CD4-positive, alpha-beta T cell treated with Interferon gamma for 1 hour (primary cell): Measurements from ENCODE around the gene KRT85.
"Not testable (repeated sequence)": the region's sequence is repeated elsewhere in the genome, so short reads cannot be mapped to it uniquely, and the experiment has no call there.

Experiments used
- DNase-seq: peaks from one replicate; pipeline ENCODE4 v3.0.0-alpha.2; 2020

KRT85 gene

DNA sequence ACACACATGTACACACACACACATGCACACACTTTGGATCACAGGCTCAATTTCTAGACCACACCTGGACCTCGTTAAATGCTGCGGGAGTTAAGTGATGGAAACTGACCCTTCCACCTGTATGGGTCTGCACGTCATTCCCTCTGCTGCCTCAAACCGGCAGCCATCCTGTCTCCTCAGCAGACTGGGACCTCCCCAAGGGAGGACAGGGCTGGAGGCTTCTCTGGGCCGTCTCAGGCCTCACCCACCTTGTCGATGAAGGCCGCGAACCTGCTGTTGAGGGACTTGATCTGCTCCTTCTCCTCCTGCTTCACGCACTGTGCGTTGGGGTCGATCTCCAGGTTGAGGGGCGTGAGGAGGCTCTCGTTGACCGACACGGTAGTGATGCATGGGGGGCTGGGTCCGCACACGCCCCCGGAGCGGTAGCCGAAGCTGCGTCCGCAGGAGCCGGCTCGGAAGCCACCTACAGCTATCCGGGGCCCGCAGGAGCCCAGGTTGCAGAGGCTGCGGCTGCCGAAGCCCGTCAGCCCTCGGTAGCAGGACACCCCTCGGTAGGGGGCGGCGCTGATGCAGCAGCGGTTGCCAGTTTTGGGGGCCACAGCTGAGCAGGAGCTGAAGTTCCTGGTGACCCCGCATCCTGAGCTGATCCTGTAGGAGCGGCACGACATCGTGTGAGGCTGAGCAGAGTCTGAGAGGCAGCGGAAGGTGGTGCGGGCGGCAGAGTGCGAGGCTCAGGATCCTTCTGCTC, at the start of gene KRT85:
Gene KRT85 (minus strand): TSS at position 744 of the 748 bp plus-strand sequence. CDS start 76 bp downstream, at position 668.
- no peak for DNase-seq

- DNase-seq, result no peak
Observed at GRCh38 chr12:52416795-52417194, 49.5 kb upstream of the KRT85 start.

DNA sequence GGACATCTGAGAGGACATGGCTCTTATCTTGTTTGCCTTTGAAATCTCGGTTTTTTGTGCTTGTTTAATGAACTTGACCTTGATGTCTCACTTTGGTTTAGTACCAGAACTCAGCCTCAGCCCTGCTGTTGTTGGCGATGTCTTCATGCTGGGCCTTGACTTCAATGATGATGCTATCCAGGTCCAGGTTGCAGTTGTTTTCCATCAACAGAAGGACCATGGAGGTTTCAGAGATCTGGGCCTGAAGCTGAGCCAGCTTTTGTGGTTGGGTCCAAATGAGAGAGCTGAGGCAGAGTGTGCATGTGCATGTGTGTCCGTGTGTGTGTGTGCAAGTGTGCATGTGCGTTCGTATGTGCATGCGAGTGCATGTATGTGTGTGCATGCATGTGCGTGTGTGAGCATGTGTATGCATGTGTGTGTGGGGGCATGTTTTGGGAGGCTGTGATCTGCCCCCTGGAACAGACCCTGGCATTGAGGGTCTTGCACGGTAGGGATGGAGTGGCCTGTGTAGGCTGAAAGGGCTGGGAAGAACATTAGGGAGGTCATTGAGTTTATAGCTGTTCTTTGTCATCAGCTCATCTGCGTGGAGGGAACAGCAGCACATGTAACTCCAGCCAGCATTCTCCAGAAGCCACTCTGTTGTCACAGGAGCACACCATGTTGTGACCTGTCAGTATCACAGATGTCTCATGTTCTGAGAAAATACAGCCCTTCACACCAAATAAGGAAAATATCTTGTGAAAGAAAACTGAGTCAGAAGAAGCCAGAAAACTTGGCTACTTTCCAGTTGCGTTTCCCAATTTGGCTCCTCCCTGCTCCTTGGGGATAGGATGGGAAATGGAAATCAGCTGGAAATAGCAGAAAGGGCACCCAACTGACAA, 48.8 kb upstream of the KRT85 start:
- no peak for DNase-seq

GRCh38 chr12:52414936-52415335, 47.7 kb upstream of the KRT85 start:
- no peak for DNase-seq

- DNase-seq, result no peak
Observed at GRCh38 chr12:52413782-52414345, 46.6 kb upstream of the KRT85 start.

DNA sequence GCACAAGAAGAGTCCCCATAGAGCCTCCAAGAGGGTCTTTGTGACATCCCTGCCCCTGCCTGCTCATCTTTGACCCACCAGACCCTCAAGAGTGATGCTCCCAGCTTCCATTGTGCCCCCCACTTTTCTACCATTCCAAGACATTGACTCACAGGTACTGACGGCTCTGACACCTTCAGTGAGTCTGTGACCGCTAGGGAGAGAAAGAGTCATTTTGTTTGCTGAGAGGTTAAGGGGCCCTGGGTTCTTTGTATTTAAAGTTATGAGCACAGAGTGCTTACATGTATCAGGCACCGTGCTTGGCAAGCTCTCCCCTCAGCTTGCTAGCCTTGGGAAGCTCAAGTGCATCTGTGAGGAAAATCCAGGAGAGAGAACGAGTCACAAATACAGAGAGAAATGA, 45.9 kb upstream of the KRT85 start:
- DNase-seq, result no peak

DNA sequence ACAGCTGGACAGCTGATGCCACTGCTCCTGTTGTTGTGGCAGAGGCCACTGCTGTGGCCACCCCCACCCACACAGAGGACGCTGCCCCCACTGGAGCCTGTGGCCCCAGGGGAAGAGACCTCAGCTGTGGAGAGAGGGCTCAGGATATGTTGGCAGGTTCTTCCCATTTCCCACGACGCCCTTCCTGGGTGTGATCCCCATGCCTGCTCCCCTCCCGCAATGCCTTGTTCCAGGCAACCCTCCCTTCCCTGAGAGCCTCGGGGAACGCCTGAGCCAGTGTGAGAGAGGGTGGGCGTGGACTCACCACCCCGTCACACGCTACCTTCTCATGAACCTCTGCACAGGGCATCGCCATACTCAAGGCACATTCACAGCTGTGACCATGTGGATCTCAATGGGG, 44.5 kb upstream of the KRT85 start:
- no peak for DNase-seq

DNA sequence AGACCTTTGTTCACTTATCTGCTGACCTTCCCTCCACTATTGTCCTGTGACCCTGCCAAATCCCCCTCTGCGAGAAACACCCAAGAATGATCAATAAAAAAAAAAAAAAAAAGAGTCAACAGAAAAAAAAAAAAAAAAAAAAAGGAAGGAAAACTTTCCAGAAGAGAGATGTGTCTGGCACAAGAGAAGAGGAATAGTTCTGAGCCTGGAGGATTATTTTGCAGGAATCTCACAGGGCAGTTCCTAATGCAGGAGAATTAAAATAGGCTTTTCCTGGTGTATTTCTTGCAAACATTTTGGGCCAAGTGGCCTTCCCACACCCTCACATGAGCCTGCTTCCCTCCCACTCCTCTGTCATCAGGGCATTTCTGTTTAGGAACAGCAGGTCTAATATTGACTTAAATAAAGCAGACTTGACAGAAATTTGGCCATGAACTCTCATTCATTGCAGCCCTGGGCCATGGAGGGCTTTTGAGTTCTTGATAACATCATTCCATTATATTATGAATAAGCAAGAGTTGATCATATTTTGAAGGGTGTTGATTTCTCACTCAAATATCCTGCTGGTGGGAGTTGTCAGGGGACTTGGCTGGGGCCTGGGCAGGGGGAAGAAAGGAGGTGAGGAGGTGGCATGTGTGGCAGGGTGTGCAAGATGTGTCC, 43.4 kb upstream of the KRT85 start:
- not testable (repeated sequence) for DNase-seq

DNA sequence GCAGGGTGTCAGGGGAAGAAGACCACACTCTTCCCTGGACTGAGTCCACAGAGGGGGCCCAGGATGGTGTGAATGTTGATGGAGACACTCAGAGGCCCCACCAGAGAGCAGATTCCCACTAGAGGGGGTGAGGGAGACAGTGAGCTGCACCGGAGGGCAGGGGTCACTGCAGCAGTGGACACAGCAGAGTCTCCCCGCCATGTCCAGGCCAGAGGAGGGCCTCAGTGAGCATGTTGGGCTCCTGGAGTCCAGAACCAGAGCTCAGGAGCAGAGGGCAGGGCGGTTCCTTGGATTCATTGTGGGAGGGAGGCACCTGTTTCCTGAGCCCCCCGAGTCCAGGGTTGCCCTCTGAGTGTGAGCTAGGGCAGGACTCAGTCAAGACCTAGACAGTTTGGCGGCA, 40.6 kb upstream of the KRT85 start:
- DNase-seq, result no peak

DNA sequence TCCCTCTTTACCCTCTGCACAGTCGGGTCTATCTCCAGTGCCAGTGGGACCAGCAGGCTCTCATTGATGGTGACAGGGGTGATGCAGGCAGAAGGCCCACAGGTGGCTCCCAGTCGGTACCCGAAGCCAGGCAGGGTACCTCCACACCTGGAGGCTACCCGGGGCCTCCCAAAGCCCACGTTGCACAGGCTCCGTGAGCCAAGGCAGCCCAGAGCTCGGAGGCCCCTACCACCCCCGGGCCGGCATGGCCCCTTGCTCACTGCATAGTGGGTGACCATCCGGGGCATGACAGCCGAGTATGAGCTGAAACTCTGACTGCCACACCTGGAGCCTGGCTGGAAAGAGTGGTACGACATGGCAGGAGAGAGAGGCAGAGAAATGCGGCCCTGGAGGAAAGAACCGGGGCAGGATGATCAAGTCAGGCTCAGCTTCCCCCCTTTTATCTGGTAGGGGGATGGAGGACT, 38.7 kb upstream of the KRT85 start, which contains the start of gene KRT82:
Gene KRT82 (minus strand): TSS at position 414 of the 464 bp plus-strand sequence. CDS start 58 bp downstream, at position 356.
- no peak for DNase-seq

- DNase-seq, result no peak
Observed at GRCh38 chr12:52404951-52405350, 37.7 kb upstream of the KRT85 start.

GRCh38 chr12:52403561-52403960, 36.3 kb upstream of the KRT85 start:
- no peak for DNase-seq

DNA sequence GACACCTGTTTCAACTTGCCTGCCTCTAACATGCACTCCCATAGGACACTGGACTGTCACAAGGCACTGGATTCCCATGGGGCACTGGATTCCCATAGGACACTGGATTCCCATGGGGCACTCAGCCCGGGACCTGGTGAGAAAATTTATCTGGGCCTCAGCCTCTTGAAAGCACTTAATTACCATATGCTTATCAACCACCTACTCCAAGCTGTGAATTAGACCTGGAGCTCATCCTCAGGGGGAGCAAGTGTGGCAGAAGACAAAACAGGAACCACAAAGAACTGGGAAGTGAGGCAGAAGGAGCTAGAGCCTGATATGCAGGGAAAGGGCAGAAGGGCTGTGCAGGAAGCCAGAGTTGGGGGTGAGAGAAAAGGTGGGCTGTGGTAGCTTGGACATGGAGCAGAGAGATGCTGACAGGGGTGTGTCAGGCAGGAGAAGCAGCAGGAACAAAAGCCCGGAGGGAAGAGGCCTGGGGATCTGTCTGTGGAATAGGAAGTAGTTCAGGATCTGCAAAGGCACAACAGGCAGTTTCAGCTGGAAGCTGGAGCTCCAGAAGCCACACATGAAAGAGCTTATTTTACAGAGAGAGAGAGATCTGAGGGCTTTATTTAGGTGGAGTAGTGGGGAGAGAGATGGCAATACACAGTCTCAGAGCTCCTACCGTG, 35.7 kb upstream of the KRT85 start:
- DNase-seq, result no peak

DNA sequence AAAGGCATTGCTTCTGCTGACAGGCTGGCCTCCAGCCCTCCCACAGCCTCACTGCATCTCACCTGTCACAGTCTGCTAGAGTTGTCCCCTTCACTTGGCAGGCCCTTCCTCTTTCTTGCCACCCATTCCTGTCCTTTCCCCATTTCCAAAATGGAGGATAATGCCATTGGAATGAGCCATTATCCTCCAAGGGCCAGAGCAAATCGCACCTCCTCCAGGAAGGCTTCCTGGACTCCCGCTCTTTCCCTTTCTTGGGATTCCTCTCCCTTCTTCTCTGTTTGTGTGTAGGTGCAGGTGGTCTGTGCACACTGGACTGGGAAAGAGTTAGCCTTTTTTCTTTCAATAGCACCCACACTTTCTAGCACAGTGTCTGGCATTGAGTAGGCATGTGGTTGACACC, 35.1 kb upstream of the KRT85 start:
- no peak for DNase-seq

DNA sequence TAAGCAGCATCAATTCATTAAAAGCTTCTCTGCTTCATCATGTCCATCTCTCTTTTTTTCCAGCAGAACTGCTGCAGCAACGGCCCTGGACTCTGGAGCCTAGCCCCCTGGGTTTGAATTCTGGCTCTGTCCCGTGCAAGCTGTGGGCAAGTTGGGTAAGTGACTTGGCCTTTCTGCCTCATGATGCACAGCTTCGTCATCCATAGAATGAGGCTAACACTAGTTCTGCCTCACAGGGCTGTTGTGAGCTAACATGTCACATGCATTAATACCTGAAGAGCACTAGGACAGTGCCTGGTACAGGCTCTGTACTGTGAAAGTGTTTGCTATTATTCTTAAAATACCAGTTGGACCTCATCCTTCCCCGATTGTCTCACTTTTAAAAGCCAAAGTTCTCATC, 34.6 kb upstream of the KRT85 start:
- no peak for DNase-seq

- no peak for DNase-seq
Observed at GRCh38 chr12:52401526-52401925, 34.2 kb upstream of the KRT85 start.

DNA sequence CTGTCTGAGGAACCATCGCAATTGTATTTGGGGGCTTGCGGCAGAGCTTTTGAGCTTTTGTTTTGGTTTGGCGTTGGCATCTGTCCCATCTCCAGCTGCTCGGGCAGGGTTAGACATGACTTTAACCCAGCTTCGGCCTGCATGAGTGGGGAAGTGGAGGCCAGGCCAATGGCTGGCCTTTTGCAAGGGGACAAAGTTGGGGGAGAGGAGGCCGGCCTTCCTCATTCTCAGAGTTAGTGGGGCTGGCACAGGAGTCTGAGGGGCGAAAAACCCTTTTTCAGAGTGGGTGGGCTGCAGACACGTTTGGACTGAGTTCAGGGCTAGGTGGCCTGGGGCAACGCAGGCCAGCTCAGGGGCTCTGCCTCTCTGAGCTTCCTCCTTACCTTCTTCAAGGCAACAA, 33.6 kb upstream of the KRT85 start:
- DNase-seq, result no peak

DNA sequence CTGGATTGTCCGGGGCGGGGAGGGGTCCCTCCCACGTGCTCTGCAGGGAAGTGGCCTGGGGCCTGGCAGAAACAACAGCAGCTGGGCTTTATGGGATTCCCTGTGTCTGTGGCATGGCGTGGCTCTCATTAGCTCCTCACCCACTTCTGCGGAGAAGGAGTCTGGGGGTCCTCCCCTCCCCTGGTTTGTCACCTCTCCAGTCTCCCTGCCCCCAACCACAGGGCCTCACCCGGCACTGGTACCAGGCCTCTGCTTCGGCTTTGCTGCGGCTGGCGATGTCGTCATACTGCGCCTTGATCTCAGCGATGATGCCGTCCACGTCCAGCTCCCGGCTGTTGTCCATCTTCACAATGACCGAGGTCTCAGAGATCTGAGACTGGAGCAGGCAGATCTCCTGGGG, 32.5 kb upstream of the KRT85 start:
- no peak for DNase-seq

DNA sequence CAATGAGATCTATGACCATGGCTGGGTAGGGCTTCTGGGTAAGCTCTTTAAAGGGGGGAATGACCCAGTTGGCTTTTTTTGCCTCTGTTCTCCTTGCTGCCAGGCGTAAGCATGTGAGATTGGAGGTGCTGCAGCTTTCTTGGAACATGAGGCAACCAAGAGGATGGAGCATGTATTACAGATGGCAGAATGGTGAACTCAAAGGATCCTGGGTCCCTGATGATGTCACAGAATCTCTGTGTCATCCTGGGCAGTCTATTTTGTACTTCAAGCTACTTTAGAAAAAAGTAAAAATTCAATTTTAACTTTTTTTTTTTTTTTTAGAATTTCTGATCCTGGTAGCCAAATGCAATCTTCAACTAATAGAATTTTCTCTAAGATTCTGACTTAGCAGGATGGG, 30.9 kb upstream of the KRT85 start:
- DNase-seq, result no peak

DNA sequence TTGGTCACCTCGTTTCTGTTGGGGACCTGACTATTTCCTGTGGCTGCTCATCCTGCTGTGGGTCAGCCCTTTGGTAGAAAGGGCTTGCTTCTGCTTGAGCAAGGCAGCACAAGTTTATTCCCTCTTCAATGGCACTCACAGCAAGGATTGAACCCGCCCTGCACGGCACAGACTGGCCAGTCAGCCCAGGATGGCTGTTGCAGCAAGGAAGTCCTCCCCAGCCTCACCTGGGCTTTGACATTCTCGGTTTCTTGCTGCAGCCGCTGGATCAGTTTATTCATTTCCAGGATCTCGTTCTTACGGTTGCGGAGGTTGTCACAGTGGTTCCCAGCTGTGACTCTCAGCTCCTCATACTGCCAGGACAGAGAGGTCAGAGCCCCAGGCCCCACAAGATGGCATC, 29.4 kb upstream of the KRT85 start:
- DNase-seq, result no peak

GRCh38 chr12:52395761-52396434, 28.6 kb upstream of the KRT85 start:
- no peak for DNase-seq

- DNase-seq, result no peak
Observed at GRCh38 chr12:52394836-52395405, 27.6 kb upstream of the KRT85 start.
